ENCODE results near the gene FER. TPM values are rescaled to one million over a fixed set of nuclear protein-coding genes. Genes with fewer than 3 reads are reported as not detected.

FER gene
- total RNA-seq, 1 experiment from 2014 or later = 19.4 TPM

DNA sequence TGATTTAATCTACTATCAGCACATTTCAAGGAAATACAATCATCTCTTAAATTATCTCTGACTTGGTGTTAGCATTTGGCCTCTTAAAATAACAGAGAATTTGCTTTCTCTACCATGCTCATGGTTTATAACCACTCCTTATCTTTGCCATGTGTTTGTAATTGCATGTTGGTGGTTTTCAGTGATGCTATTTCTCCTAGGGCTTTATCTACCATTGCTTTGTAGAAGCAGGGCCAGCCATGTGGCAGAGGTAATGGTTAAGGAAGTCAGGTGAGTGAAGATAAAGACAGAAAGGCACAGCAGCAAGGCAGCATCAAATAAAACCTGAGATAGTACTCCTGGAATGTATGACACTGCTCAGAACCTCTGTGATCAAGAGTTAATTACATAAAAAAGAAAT is 206.2 kb downstream of the FER start:
- Histone ChIP-seq H3K27me3 (ENCODE audit: low read length) (no peaks in the 10 kb centered on the region), H3F3A (ENCODE audit: low read length, unreplicated experiment) (no peaks in the 10 kb centered on the region), H3K9ac (ENCODE audit: low read length) (no peak overlapping the region), H3K4me2 (ENCODE audit: low read length) (no peak overlapping the region), H3K4me1 (ENCODE audit: insufficient read depth, low read length) (no peaks in the 10 kb centered on the region), H3K9me2 (replicated peaks; ENCODE audit: low read length) (no peaks in the 10 kb centered on the region), H2AFZ (ENCODE audit: low read length) (no peak overlapping the region), H3K27ac (ENCODE audit: low read length) (no peak overlapping the region), H4K20me1 (ENCODE audit: low read length) (no peaks in the 10 kb centered on the region), H3K9me3 (ENCODE audit: low read length) (no peaks in the 10 kb centered on the region), H3K79me2 (ENCODE audit: low read length) (no peaks in the 10 kb centered on the region), H3K4me3 (ENCODE audit: low read length) (no peak overlapping the region), H3K36me3 (ENCODE audit: low read depth, low read length) (no peaks in the 10 kb centered on the region)
- DNase-seq (no peak), ATAC-seq (no peak)
- intact Hi-C loops (cut with micrococcal nuclease) = no loop called here
- no TSS peak for BruUV-seq (replicated peaks)
- CTCF ChIA-PET = no interaction called here
- POLR2A ChIA-PET (ENCODE audit: unreplicated experiment) = no interaction called here
- TF ChIP-seq, protein P1, sequence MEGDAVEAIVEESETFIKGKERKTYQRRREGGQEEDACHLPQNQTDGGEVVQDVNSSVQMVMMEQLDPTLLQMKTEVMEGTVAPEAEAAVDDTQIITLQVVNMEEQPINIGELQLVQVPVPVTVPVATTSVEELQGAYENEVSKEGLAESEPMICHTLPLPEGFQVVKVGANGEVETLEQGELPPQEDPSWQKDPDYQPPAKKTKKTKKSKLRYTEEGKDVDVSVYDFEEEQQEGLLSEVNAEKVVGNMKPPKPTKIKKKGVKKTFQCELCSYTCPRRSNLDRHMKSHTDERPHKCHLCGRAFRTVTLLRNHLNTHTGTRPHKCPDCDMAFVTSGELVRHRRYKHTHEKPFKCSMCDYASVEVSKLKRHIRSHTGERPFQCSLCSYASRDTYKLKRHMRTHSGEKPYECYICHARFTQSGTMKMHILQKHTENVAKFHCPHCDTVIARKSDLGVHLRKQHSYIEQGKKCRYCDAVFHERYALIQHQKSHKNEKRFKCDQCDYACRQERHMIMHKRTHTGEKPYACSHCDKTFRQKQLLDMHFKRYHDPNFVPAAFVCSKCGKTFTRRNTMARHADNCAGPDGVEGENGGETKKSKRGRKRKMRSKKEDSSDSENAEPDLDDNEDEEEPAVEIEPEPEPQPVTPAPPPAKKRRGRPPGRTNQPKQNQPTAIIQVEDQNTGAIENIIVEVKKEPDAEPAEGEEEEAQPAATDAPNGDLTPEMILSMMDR (conservative IDR thresholded peaks at IDR 0.05; ENCODE audit: low read depth, low read length) = no peak

DNA sequence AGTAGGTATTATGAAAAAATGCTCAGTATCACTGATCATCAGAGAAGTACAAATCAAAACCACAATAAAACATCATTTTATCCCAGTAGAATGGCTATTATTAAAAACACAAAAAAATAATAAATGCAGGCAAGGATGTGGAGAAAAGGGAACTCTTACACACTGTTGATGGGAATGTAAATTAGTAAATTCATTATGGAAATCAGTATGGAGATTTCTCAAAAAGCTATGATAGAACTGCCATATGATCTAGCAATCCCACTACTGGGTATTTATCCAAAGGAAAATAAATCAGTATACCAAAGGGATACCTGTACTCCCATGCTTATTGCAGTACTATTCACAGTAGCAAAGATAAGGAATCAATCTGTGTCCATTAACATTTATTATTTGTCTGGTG is 209.6 kb downstream of the FER start:
- DNase-seq (no peak), ATAC-seq (no peak)
- Histone ChIP-seq H3K27me3 (ENCODE audit: low read length) (no peaks in the 10 kb centered on the region), H3K36me3 (ENCODE audit: low read depth, low read length) (no peaks in the 10 kb centered on the region), H3K27ac (ENCODE audit: low read length) (no peak overlapping the region), H3K9me2 (replicated peaks; ENCODE audit: low read length) (no peaks in the 10 kb centered on the region), H3F3A (ENCODE audit: low read length, unreplicated experiment) (no peaks in the 10 kb centered on the region), H3K9me3 (ENCODE audit: low read length) (no peaks in the 10 kb centered on the region), H3K4me3 (ENCODE audit: low read length) (no peak overlapping the region), H4K20me1 (ENCODE audit: low read length) (no peaks in the 10 kb centered on the region), H3K79me2 (ENCODE audit: low read length) (no peaks in the 10 kb centered on the region), H3K4me1 (ENCODE audit: insufficient read depth, low read length) (no peaks in the 10 kb centered on the region), H2AFZ (ENCODE audit: low read length) (no peak overlapping the region), H3K4me2 (ENCODE audit: low read length) (no peak overlapping the region), H3K9ac (ENCODE audit: low read length) (no peak overlapping the region)
- POLR2A ChIA-PET (ENCODE audit: unreplicated experiment) = no interaction called here
- intact Hi-C loops (cut with micrococcal nuclease) = no loop called here
- BruUV-seq (replicated peaks) = no TSS peak
- CTCF ChIA-PET = no interaction called here
- TF ChIP-seq EZH2 (IDR thresholded peaks at IDR 0.05; ENCODE audit: low read length, unreplicated experiment) = no peak
- TF ChIP-seq, protein P1 (conservative IDR thresholded peaks at IDR 0.05; ENCODE audit: low read depth, low read length) = no peak
- no peak for TF ChIP-seq EZH2phosphoT487 (IDR thresholded peaks at IDR 0.05; ENCODE audit: borderline replicate concordance, low read length)

DNA sequence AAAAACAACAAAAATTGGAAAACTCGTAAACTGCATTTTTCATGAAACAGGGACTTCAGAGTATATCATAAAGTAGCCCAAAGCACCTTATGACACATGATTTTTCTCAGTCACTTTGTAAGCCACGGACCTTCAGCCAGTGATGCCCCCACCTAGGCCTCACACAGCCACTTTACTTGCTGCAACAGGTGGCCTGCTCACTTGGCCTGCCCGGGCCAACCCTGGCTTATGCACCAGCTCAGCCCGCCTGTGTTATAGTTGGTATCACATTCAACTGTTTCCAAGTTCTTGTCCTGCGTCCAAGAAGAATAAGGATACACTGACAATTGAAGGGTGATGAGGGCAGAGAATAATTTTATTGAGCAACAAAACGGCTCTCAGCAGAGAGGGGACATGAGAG is 219.2 kb downstream of the FER start:
- Histone ChIP-seq H3K4me3 (ENCODE audit: low read length) (no peak overlapping the region), H3K4me2 (ENCODE audit: low read length) (no peak overlapping the region), H3K4me1 (ENCODE audit: insufficient read depth, low read length) (no peaks in the 10 kb centered on the region), H3K36me3 (ENCODE audit: low read depth, low read length) (no peaks in the 10 kb centered on the region), H3K9me3 (ENCODE audit: low read length) (no peaks in the 10 kb centered on the region), H3K9ac (ENCODE audit: low read length) (no peak overlapping the region), H4K20me1 (ENCODE audit: low read length) (no peaks in the 10 kb centered on the region), H3K27ac (ENCODE audit: low read length) (no peak overlapping the region), H3K79me2 (ENCODE audit: low read length) (no peaks in the 10 kb centered on the region), H3K27me3 (ENCODE audit: low read length) (no peaks in the 10 kb centered on the region), H3K9me2 (replicated peaks; ENCODE audit: low read length) (no peaks in the 10 kb centered on the region), H3F3A (ENCODE audit: low read length, unreplicated experiment) (no peaks in the 10 kb centered on the region), H2AFZ (ENCODE audit: low read length) (no peak overlapping the region)
- ChIA-PET CTCF (no interaction called here), POLR2A (ENCODE audit: unreplicated experiment) (no interaction called here)
- no peak for DNase-seq
- no peak for ATAC-seq
- TF ChIP-seq EZH2 (IDR thresholded peaks at IDR 0.05; ENCODE audit: low read length, unreplicated experiment) = no peak
- TF ChIP-seq, protein P1 (conservative IDR thresholded peaks at IDR 0.05; ENCODE audit: low read depth, low read length) = no peak
- intact Hi-C loops (cut with micrococcal nuclease) = no loop called here
- no TSS peak for BruUV-seq (replicated peaks)
